SH-SY5Y (cell line): ENCODE results near the gene NOP14.

ENCODE experiments used
- GATA2 ChIP-seq: IDR thresholded peaks from 2 replicates; pipeline ENCODE4 v1.6.1; 2011; ENCODE audit warnings: mild to moderate bottlenecking, low read depth, low read length
- GATA3 ChIP-seq: IDR thresholded peaks from 2 replicates; pipeline ENCODE4 v1.6.1; 2011; ENCODE audit warnings: low read depth, mild to moderate bottlenecking, low read length, moderate library complexity

NOP14 gene

DNA sequence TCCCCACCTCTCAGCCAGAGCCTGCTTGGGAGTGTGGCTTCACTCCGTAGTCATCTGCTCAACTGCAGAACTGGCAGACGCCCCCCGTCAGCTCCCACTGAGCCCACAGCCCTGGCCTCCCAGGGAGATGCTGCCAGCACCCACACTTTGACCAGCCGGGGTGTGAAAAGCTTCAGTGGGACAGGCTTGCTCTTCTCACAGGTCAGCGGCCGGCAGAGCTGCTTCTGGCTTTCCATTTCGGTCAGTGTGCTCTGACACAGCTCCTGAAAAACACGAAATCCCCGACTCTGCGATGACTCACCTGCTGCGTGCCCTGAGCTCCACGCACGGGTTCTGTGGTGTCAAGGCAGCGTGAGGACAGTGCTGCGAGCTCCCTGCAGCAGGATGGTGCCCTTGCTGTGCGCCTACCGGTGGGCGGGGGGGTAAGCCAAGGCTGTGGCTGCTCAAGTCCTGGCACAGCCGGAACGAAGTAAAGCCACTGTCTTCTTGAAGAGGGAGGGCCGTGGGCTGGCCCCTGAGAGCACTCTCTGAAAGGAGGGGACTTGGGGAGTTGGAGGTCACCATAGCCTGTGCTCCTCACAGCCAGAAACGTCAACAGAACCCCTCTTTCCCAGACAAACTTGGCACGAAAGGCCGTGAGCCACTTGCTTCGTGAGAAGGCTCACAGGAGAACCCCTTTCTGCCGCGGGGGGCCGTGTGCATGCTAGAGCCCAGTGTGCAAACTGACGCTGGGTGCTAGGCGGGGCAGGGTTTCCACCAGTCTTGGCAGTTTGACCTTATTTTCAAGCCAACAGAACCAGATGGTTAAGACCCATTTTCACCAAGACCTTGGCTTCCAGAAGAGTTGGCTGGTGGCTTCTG, 23.6 kb downstream of the NOP14 start:
- TF ChIP-seq GATA2 (no peak), GATA3 (no peak)

DNA sequence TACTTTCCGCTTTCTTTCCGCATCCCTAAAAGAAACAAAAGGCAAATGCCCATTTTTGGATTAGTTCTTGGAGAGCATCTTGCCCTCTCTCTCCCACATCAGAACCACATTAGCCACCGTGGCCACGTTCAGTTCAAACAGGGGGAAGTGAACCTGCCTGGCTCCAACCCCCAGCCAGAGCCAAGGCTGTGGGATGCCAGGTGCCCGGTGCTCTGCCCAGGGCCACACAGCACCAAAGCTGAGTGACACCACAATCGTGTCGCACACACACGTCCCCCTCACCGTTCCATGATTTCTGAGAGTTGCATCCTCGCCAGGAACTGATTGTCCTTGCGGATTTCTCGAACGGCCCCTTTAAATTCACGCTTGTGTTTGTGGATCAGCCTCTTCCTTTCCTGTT, 24.3 kb downstream of the NOP14 start:
- TF ChIP-seq GATA2, result no peak
- no peak for TF ChIP-seq GATA3

DNA sequence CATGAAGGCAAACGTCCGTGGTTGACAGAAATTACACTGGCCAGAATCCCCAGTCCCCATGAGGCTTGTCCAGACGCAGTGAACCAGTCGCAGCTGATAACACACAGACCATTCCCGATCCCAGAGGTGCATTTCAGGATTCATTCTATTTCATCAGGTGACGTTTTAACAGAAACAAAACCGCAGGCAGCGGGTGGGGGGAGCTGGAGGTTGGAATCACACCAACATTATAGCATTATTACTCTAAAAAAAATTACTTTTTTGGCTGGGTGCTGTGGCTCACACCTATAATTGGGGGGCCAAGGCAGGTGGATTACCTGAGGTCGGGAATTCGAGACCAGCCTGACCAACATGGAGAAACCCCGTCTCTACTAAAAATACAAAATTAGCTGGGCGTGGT, 25.2 kb downstream of the NOP14 start:
- TF ChIP-seq GATA2 (no peak), GATA3 (no peak)

DNA sequence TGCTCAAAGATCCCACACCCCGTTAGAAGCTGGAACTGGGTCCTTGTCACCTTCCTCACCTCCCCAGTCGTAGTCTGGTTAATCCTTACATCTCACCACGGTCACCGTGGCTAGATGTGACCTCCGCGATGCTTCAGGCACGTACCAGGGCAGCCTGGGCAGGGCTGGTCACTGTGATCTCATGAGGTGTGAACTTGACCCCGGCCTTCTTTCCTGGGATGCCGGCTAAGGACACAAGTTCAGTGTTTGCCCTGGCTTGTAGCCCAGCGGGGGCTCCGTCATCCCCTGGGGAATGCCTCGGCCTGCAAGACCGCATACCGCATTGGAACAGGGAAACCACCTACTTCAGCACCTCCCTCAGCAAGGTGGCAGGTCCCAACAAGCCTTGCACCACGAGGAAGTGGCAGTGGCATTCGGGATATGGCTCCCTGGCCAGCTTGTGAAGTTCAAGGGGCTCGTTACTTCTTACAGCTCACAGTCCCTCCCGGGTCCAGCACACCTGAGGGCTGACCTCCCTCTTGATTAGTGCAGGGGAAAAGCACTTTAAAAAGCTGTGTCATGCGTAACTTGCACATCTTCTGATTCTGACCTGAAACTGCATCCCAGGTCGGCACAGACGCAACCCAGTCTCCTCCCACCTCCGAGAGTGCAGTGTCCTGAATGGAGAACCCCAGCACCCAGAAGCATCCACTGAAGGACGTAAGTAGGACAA, 25.9 kb downstream of the NOP14 start:
- TF ChIP-seq GATA3 (no peak), GATA2 (no peak)

DNA sequence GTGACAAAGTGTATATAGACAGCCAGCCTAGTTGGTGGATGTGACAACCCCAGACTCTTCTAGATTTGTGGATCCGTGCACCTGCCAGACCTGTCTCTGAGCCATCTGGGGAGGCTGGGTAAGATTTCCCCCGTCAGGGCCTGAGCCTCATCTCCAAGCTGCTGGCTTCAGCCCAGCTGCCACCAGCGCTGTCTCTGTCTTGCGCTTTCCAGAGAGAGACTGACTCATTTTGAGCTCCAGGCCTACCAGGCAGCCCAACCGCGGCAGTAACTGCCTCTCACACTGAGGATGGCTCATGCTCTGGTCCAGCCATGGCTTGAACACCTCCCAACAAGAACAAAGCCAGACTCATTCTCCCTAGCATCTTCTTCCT, 26.4 kb downstream of the NOP14 start:
- no peak for TF ChIP-seq GATA2
- no peak for TF ChIP-seq GATA3

DNA sequence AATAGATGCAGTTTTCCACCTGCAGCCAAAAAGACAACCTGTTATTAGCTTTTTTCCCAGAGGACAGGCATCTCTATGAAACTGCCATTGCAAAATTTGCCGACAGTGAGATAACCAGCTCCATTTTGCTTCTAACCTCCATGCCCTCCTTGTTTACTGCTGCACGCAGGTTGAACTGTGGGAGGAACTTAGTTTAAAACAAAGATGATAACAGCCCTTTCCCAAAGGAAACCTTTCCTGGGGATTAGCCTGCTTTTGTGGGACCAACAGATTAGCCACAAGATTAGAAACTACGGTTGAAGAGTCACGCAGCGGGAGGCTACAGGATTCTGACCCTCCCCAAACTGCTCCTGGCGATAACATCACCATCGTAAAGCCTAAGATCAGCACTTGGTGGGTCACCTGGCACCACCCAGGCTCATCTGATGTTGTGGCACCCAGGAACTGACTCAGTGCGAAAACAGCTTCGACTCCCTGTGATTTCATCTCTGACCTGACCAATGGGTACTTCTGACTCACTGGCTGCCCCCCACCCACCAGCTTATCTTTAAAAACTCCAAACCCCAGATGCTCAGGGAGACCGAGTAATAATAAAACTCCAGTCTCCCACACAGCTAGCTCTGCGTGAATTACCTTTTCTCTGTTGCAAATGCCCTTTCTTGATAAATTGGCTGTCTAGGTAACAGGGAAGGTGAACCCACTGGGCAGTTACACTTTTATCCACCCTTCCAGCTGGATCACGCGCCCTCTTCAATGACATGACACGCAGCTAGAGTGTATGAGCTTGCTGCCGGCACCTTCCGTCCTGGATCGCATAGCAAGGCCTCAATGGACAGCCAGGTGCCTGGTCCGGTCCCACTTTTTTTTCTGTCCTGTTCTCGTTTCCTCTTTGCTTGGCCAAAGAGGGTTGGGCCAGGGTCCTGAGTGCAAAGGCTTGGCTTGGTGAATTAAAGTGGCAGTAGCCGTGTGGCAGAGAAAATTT, 27.2 kb downstream of the NOP14 start:
- TF ChIP-seq GATA3 (no peak), GATA2 (no peak)

DNA sequence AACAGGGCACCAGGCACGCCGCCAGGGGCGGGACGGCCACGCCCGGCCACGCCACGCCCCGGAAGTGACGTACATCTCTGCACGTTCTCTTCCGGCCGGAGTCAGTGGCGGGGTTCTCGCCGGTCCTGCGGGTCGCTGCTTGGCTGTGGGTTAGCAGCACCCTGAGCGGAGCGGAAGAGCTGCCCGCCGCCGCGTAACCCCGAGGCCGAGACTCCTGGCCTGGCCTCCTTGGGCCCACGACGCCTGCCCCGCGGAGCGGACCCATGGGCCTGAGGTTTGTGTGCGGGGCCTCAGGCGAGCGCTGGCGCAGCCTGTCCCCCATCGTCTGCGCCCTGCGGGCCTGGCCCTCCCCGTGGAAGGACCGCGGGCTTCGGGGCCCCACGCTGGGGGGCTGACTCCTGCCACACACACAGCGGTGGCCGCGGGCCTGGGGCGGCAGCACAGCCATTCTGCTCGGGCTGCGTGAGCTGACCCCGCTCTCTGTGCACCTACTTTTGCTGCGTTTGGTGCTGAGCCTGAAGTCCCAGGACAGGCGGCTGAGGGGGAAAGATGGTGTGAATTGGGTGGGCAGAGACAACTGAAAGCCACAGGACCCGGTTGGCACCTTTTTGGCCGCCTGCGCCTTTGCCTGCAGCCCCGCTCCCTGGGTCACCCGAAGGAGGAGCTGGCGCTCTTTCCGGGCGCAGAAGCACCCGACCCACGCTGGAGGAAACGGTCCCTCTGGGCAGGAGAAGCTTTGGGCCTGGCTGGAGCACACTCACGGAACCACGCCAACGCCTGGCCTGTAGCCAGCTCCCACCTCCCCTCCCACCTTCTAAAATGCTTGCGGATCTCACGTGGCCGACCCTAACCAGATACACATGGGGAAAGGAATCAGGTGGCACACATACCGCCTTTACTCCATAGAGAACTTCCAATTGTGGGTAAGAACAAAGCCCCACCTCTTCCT, 28.1 kb downstream of the NOP14 start:
- TF ChIP-seq GATA3 (no peak), GATA2 (no peak)

DNA sequence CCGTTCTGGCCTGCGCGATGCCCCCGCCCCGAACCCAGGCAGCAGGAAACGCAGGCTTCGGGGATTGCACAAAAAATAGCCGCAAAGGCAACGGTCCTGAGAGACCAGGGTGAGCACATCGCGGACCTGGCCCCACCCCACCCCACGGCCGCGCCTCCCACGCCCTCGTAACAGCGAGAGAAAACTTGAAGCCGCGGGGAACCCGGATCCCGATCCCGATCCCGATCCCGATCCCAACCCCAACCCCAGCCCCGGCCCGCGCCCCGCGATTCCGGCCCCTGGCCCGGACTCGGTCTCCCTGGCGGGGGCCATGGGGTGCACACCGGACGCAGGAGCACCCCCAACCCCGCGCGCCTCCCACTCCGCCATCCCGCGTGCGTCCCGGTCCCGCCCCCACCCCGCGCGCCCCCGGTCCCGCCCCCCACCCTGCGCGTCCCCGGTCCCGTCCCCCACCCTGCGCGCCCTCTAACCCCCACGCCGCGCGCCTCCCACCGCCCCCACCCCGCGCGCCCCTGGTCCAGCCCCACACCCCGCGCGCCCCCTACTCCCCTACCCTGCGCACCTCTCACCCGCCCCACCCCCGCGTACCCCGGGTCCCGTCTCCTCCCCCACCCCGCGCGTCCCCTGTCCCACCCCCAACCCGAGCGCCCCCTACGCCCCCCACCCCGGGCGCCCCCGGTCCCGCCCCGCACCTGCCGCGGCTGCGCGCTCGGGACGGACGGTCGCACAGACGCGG, 29.0 kb downstream of the NOP14 start:
- TF ChIP-seq GATA2 (no peak), GATA3 (no peak)

DNA sequence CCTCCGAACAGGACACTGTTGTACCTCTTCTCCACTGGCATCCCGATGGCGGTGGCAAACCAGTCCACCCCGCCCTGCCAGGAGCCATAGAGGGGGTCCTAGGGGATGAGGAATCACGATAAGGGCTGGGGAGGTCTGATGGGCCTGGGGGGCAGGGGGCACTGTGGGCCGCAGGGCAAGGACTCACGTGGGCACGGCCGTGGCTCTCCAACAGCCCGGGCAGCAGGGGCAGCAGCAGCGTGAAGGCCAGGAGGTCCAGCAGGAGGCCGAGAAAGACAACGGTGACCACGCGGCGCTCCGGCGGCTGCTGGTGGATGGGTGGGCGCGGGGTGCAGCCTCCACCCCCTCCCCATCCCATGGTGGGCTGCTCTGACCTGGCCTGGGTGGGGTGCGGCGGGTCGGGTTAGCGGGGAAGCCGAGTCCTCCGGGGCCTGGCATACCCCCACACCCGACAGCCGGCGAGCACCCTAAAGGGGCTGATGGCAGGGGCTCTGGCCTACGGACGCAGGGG, 29.6 kb downstream of the NOP14 start:
- TF ChIP-seq GATA2 (no peak), GATA3 (no peak)

DNA sequence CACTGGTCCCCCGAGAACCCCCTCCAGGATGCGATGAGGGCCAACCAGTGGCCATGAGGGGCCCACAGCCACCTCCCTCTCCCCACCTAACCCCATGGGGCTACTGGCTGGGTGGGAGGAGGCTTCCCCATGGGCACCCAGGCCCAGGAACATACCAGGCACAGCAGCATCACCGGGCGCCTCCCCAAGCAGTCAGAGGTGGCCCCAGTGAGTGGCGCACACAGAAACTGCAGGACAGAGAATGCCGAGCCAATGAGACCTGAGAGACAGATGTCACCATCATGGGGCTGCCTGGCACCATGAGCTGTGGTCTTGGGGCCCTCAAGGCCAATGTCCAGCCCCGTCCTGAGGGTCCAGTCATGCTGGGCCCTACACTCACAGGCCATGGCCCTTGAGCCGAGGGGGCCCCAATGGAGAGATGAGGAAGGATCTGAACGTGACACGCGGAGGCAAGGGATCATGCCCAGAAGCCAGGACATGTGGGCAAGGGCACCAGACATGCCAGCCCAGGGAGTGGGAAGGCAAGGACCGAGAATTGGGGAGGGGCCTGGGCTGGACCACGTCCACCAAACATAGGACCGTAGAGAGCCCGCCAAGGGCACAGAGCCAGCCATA, 30.1 kb downstream of the NOP14 start:
- TF ChIP-seq GATA2, result no peak
- TF ChIP-seq GATA3, result no peak

DNA sequence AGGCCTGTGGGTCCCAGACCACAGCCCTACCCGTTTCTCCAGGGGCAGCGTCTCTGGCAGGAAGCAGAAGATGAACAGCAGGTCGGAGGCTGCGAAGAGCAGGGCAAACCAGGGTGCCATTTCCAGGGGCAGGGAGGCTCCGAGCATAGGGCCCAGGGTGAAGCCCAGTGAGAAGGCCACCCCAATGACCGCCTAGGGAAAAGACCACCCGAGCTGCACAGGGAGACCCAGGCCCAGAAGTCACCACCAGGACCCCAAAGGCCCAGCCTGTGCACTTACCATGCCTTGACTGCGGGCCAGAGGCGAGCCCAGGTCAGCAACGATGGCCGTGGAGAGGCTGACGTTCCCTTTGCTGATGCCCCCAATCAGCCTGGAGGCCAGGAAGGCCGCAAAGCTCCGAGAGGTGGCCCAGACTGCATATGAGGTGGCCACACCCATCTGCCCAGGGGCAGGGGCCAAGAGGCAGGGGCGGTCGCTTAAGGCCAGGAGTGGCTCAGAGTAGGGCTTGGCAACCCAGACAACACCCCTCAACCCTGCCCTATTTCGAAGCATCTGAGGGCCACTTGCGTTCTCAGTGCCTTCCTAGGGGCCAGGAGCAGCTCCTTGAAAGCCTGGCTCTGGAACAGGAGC, 30.8 kb downstream of the NOP14 start:
- TF ChIP-seq GATA3, result no peak
- no peak for TF ChIP-seq GATA2
